ENCODE data around the gene DTNBP1.

Gene DTNBP1

GRCh38 chr6:15508441-15508871 is 154.4 kb downstream of the DTNBP1 start:
- TF ChIP-seq CTCF (IDR thresholded peaks at IDR 0.05; ENCODE audit: low read depth, low read length), result no peak
- no peak overlapping the region for H3K4me3 ChIP-seq (replicated peaks in 1 of 2; ENCODE audit: low read depth in 2 of 2, low read length in 2 of 2)
- DNase-seq (ENCODE audit: low read depth in 2 of 2), result peak in 1 of 2 donors; percentile 44

DNA sequence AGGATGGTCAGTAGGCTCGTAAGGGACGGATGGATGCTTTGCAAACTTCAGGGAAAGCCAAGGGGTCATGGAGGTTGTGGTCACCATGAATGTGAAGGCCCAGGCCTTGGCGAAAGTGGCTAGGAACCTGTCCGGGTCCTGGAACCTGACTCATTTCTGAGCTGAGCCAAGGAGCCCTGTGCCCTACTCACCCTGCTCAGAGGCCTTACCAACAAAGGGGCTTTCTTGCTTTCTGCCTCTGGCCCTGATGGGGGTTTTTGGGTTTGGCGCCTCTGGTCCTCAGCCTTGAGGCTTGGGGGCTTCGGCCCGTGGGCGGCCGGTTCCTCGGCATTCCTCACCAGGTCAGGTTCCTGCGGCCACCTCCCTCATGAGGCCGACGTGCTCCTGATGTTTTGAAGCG is 155.1 kb downstream of the DTNBP1 start:
- H3K4me3 ChIP-seq (replicated peaks in 1 of 2; ENCODE audit: low read depth in 2 of 2, low read length in 2 of 2), result no peak overlapping the region
- no peak for TF ChIP-seq CTCF (IDR thresholded peaks at IDR 0.05; ENCODE audit: low read depth, low read length)
- no peak for DNase-seq (ENCODE audit: low read depth in 2 of 2)

GRCh38 chr6:15507221-15507620 is 155.6 kb downstream of the DTNBP1 start:
- TF ChIP-seq CTCF (IDR thresholded peaks at IDR 0.05; ENCODE audit: low read depth, low read length), result no peak

DNA sequence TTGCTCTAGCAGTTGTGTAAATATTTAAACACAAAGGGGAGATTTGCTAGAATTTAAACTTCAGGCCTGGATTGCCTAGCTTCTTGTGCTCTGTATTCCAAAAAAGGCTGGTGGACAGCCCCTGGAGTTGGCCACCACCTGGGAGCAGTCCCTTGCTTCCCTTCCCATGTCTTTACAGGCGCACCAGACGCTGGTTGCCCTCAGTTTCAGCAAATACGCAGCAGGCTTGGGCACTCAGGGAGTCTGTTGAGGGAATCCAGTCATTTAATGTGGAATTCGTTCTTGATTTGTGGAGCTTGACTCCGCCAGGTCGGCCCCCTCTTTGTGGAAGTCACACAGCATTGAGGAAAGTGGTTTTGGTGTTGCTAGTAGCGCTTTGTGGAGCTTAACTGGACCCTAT is 156.8 kb downstream of the DTNBP1 start:
- H3K4me3 ChIP-seq (replicated peaks in 1 of 2; ENCODE audit: low read depth in 2 of 2, low read length in 2 of 2), result no peak overlapping the region
- DNase-seq (ENCODE audit: low read depth in 2 of 2), result no peak
- no peak for TF ChIP-seq CTCF (IDR thresholded peaks at IDR 0.05; ENCODE audit: low read depth, low read length)

More at GRCh38 chr6:15507221-15507620, 155.6 kb downstream of the DTNBP1 start:
- no peak overlapping the region for H3K4me3 ChIP-seq (replicated peaks in 1 of 2; ENCODE audit: low read depth in 2 of 2, low read length in 2 of 2)
- no peak for DNase-seq (ENCODE audit: low read depth in 2 of 2)

GRCh38 chr6:15505463-15505918 is 157.3 kb downstream of the DTNBP1 start:
- no peak for TF ChIP-seq CTCF (IDR thresholded peaks at IDR 0.05; ENCODE audit: low read depth, low read length)
- peak overlapping the region; percentile 26 to 35 for H3K4me3 ChIP-seq (replicated peaks in 1 of 2; ENCODE audit: low read depth in 2 of 2, low read length in 2 of 2)

DNA sequence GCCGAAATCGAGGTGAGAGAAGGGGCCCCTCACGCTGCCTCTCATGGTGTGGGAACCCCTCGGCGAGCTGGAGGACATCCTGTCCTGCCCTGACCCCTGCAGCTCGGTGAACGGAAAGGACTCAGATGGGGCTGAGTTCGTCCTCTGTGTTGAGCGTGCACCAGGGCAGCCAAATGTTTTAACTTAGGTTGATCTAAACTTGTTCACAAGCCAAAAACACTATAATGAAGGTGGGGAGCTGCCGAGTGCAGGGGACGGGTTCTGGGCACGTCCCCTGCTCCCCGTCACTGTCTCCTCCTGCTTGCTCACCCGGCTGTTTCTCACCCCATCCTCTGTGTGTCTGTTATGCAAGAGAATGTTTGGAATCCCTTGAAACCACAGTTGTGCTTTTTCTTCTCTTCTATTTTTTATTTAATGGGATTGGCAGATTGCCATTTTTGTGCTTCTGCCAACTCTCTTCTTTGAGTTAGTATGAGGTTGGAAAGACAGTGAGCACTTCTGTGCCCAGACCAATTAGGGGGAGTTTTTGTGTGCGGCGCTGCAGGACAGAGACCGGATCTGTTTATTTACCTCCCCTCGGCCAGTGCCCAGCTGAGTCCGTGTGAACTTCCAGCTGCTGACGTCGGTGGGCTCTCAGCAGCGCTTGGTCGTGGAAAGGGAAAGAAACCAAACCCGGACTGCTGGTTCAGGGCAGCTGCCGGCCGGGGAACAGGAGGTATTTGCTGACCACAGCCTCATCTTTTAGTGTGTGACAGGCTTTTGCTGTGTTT is 158.1 kb downstream of the DTNBP1 start:
- peak overlapping the region; percentile 26 to 35 for H3K4me3 ChIP-seq (replicated peaks in 1 of 2; ENCODE audit: low read depth in 2 of 2, low read length in 2 of 2)
- DNase-seq (ENCODE audit: low read depth in 2 of 2), result peak; percentile 98

More at GRCh38 chr6:15505463-15505918, 157.3 kb downstream of the DTNBP1 start:
- no peak for DNase-seq (ENCODE audit: low read depth in 2 of 2)

More for the DNA sequence above, 158.1 kb downstream of the DTNBP1 start:
- no peak for TF ChIP-seq CTCF (IDR thresholded peaks at IDR 0.05; ENCODE audit: low read depth, low read length)
